GM21825 (cell line): ENCODE measurements around the gene BTBD9.

Experiments
- ATAC-seq: cut with Tn5 transposase; IDR thresholded peaks from one replicate; pipeline ENCODE4 v1.9.1; 2021; ENCODE audit warnings: mild to moderate bottlenecking, moderate library complexity; ENCODE audit not compliant: unreplicated experiment

Gene BTBD9

GRCh38 chr6:38566295-38567030, 73.3 kb downstream of the BTBD9 start:
- ATAC-seq: no peak

GRCh38 chr6:38564301-38564700, 75.4 kb downstream of the BTBD9 start:
- ATAC-seq: no peak

- ATAC-seq: no peak
Measured at GRCh38 chr6:38555606-38556005, 84.1 kb downstream of the BTBD9 start.

- ATAC-seq: no peak
Measured at GRCh38 chr6:38554700-38555413, 84.9 kb downstream of the BTBD9 start.

GRCh38 chr6:38554014-38554413, 85.7 kb downstream of the BTBD9 start:
- ATAC-seq: no peak

GRCh38 chr6:38552121-38552520, 87.6 kb downstream of the BTBD9 start:
- ATAC-seq: peak; percentile 57

- ATAC-seq: no peak
Measured at GRCh38 chr6:38549795-38550194, 89.9 kb downstream of the BTBD9 start.

- ATAC-seq: no peak
Measured at GRCh38 chr6:38549180-38549579, 90.5 kb downstream of the BTBD9 start.

- ATAC-seq: no peak
Measured at GRCh38 chr6:38543022-38543421, 96.7 kb downstream of the BTBD9 start.

- no peak for ATAC-seq
Measured at GRCh38 chr6:38542031-38542430, 97.7 kb downstream of the BTBD9 start.

GRCh38 chr6:38533064-38533463, 106.7 kb downstream of the BTBD9 start:
- ATAC-seq: no peak

GRCh38 chr6:38531134-38531533, 108.6 kb downstream of the BTBD9 start:
- no peak for ATAC-seq

GRCh38 chr6:38528196-38528965, 111.3 kb downstream of the BTBD9 start:
- ATAC-seq: no peak

GRCh38 chr6:38527371-38527770, 112.4 kb downstream of the BTBD9 start:
- no peak for ATAC-seq

GRCh38 chr6:38525888-38526287, 113.8 kb downstream of the BTBD9 start:
- ATAC-seq: no peak

- ATAC-seq: no peak
Measured at GRCh38 chr6:38524436-38525145, 115.1 kb downstream of the BTBD9 start.

GRCh38 chr6:38522322-38522721, 117.4 kb downstream of the BTBD9 start:
- ATAC-seq: no peak

GRCh38 chr6:38518511-38519304, 121.0 kb downstream of the BTBD9 start:
- no peak for ATAC-seq

- ATAC-seq: no peak
Measured at GRCh38 chr6:38517005-38517404, 122.7 kb downstream of the BTBD9 start.

- ATAC-seq: no peak
Measured at GRCh38 chr6:38514399-38514798, 125.3 kb downstream of the BTBD9 start.
